HG02798 (cell line): ENCODE measurements around the gene AP4S1.
"Not testable (repeated sequence)": the region's sequence is repeated elsewhere in the genome, so short reads cannot be mapped to it uniquely, and the experiment has no call there.

Source experiments
- ATAC-seq: cut with Tn5 transposase; IDR thresholded peaks from one replicate; pipeline ENCODE4 v1.9.1; 2021; ENCODE audit warnings: mild to moderate bottlenecking; ENCODE audit not compliant: unreplicated experiment, poor library complexity

AP4S1 gene

DNA sequence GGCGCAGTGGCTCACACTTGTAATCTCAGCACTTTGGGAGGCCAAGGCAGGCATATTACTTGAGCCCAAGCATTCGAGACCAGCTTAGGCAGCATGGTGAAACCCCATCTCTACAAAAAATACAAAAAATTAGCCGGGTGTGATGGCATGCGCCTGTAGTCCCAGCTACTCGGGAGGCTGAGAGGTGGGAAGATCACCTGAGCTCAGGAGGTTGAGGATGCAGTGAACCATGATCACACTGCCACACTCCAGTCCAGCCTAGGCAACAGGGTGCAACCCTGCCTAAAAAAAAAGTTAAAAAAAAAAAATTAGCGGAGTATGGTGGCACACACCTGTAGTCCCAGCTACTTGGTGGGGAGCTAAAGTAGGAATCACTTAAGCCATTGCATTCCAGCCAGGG lies 21.4 kb upstream of the AP4S1 start:
- ATAC-seq = not testable (repeated sequence)

GRCh38 chr14:31006703-31007102 lies 18.7 kb upstream of the AP4S1 start:
- no peak for ATAC-seq

GRCh38 chr14:31009836-31010574 lies 15.4 kb upstream of the AP4S1 start:
- ATAC-seq = no peak

- no peak for ATAC-seq
These were observed 14.5 kb upstream of the AP4S1 start for GRCh38 chr14:31010935-31011334.

DNA sequence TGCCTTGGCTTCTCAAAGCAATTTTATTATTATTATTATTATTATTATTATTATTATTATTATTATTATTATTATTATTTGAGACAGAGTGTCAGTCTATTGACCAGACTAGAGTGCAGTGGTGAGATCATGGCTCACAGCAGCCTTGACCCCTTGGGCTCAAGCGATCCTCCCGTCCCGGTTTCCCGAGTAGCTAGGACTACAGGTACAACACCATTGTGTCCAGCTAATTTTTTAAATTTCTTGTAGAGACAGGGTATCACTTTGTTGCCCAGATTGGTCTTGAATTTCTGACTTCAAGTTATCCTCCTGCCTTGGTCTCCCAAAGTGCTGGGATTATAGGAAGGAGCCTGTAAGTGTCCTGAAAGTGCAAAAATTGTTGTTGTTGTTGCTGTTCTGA lies 11.6 kb upstream of the AP4S1 start:
- no peak for ATAC-seq

DNA sequence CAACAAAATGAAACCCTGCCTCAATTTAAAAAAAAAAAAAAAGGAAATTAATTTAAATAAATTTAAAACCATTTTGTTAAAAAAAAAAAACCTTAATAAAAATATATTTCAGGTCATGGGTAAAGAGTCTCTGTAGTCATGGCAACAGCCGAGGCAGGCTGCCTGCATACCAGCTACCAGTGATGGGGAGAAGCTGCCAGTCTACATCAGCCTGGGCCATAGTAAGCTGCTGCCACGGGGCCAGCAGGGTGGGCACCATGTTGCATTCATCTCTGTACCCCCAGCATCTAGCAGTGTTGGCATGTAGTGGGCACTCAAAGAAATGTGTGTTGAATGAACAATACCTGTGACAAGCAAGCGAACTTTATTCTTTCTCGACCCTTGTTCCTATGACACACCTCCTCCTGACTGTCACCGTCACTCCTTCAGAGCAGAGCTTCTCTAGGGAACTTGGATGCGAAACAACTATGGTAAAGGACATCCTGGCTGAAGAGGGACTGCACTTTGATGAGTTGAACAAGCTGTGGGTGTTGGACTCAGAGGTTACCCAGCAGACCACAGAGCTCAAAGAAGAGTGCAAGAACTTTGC lies 7.3 kb upstream of the AP4S1 start:
- no peak for ATAC-seq

- ATAC-seq = no peak
These were observed 4.4 kb upstream of the AP4S1 start for GRCh38 chr14:31020834-31021575.

DNA sequence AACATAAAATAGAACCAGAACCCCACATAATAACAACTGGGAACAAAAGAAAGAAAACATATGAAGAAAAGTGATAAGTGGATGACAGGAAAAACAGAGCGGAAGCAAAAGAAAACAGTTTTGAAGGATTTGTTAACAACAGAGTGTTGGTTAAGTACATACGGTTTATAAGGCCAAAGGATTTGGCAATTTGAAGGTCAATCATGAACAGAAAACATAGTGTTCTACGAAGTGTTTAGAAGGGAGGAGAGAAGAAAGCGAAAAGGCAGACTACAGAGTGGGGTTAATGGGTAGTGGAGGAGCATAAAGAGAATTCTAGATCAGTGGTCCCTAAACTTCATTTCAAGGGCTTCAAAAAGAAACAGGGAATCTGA lies 3.9 kb upstream of the AP4S1 start:
- no peak for ATAC-seq

- ATAC-seq = no peak
These were observed 3.1 kb upstream of the AP4S1 start for GRCh38 chr14:31022386-31022785.

DNA sequence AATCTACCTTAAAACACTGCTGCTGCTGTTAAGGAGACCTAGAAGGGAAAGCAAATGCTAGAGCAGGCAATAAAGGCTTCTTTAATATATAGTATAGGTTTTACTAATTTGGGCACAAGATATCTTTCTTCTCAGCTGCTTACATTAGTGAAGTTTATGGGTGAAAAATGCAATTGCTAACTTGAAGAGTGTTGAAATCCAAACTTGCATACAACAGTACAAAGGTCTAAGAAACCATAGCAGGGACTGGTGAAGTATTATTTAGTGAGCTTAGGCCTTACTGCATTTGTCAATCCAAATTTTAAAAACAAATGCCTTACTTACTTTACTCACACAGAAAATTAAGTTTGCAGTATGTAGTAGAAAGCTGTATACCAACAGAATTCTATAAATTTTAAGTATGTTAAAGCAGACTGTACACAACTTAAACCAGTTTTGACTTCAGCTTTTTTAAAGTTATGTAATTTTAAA lies 1.4 kb upstream of the AP4S1 start:
- ATAC-seq = no peak

DNA sequence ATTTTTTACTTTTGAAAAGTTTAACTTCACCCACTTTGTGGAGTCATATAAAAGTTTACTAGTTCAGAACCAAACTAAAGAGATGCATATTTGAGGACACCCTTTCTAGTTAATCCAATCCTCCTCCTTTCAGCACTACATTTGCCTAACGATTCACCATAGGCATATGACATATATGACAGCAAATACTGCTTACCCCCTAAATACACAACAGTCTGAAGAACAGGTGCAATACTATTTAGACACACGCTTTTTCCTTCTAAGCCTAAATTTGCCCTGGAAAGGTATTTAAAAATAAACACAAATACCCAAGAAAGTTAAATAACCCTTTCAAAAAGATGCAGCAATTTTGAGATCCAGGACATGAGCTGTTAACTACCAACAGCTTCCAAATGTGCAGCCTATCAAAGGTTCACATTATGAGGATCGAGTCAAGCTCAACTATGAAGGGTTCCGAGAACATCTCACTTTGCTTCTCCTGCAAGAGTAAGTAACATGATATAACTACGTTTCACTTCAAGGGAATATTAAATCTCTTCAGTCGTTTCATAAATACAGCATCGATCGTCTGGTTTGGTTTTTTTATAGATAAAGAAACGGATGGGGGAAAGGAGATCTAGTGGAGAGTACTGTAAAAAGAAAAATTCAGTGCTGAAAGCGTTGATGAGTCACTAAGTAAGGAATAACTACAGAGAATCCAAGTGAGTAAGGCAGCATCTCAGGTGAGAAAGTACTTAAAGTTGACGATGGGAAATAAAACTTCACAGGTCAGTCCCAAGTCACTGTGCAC lies 677 bp upstream of the AP4S1 start:
- ATAC-seq = no peak

DNA sequence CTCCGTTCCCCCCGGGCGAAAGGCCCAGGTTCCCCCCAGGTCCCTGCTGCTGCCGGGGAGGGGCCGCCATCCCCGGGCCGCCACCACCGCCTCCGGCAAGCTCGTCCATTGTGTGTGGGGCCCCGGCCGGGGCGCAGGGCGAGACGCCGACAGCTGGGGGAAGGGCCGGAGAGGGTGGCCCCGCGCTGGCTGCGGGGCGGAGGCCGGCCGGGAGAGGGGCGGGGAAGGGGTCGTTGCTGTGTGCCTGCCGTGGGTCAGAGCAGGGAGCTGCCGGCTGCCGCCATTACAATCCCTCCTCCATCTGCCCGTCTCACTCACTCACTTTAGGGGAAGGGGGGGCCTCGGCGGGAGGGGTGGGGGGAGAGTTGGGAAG lies 614 bp downstream of the AP4S1 start, which contains the start of gene STRN3:
TSS of gene STRN3 (minus strand) at position 303 of the 373 bp plus-strand sequence. CDS start at position 109, 194 bp downstream.
- ATAC-seq = no peak

- ATAC-seq = peak; percentile 97
These were observed 1.2 kb downstream of the AP4S1 start for GRCh38 chr14:31026450-31027235.

DNA sequence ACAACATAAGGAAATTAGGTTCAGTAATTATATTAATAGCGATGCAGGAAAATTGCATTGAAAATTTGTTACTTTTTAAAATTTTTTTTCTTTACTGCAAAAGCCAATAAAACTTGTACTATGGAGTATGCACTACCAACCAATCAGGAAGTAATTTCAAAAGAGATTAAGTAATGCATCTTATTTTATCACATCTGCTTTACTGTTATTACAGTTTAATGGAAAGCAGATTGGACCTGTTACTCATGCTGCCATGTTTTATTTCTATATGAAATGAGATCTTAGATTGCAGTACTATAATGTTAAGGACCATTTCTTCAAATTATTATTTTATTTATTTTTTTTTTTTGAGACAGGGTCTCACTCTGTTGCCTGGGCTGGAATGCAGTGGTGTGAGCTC lies 2.4 kb downstream of the AP4S1 start:
- no peak for ATAC-seq

GRCh38 chr14:31029016-31029970 lies 3.8 kb downstream of the AP4S1 start:
- ATAC-seq = no peak

DNA sequence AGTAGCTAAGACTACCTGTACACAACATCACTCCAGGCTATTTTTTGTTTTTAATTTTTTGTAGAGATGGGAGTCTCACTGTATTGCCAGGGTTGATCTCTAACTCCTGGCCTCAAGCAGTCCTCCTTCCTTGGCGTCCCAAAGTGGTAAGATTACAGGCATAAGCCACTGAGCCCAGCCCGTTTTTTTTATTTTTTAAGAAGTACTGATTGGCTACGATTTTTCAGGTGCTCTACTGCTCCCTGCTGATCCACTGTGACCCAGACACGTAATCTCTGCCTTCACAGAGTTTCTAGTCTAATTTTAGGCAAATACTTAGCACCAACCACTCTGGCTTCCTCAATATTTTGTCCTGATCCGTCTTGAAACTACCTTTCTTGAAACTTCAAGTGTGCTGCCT lies 5.0 kb downstream of the AP4S1 start:
- no peak for ATAC-seq

- no peak for ATAC-seq
These were observed 11.1 kb downstream of the AP4S1 start for GRCh38 chr14:31036552-31036951.

DNA sequence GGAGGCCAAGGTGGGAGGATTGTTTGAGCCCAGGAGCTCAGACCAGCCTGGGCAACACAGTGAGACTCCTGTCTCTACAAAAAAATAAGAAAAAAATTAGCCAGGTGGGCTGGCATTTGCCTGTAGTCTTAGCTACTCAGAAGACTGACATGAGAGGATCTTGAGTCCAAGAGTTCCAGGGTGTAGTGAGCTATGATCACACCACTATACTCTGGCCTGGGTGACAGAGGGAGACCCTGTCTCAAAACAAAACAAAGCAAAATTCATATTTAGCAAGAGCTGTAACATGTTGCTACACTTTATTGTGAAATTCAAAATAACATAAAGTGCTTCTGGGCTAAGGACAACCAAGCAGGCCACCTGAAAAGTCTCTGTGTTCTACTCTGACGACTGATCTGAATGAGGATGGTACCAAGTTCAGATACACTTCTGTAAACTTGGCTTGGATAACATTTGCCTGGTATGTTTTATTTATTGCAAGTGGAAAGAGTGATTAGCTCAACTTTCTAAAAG lies 12.3 kb downstream of the AP4S1 start:
- no peak for ATAC-seq
